ENCODE results near the gene PRAMEF20.

Gene PRAMEF20

DNA sequence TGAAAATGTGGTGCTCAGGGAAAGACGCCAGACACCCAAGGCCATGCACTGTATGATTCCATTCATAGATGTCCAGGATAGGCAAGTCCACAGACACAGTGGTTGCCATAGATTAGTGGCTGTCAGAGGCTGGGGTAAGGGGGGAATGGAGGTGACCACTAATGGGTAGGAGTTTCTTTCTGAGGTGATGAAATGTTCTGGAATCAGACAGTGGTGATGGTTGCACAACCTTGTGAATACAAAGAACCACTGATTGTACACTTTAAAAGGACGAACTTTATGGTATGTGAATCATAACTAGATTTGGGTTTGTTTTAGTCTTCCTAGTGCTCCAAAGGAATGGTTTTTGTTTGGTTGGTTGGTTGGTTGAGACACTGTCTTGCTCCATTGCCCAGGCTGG, 51.7 kb downstream of the PRAMEF20 start:
- in situ Hi-C loops (cut with MboI; ENCODE audit: low sequenced_read_pairs): no loop called here

DNA sequence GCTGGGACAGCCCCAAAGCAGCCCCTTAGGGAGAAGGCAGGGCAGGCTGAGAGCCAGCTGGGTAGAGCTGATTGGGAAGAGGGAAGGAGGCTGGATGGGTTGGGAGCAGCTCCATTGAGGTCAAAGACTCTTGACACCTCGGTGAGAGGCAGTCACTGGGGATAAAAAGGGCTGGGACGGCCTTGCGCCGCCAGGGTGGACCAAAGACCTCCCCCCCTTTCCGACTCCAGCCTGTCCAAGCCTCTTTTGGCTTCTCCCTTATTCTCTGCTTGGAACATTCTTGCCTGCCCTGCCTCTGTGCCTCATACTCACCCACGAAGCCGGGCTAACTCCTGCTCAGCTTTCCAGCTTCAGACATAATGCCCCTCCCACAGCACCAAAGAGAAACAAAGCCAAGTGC, 52.4 kb downstream of the PRAMEF20 start:
- in situ Hi-C loops (cut with MboI; ENCODE audit: low sequenced_read_pairs): no loop called here

DNA sequence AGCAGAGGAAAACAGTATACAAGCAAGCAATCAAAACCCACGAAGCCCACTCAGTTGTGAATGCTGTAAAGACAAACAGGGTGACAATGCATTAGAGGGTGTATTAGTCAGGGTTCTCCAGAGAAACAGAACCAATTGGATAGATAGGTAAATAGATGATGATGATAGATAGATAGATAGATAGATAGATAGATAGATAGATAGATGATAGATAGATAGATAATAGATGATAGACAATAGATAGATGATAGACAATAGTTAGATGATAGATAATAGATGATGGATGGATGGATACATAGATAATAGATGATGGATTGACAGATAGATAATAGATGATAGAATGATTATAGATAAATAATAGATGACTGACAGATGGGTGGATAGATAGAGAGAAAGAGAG, 55.3 kb downstream of the PRAMEF20 start:
- in situ Hi-C loops (cut with MboI; ENCODE audit: low sequenced_read_pairs): no loop called here

DNA sequence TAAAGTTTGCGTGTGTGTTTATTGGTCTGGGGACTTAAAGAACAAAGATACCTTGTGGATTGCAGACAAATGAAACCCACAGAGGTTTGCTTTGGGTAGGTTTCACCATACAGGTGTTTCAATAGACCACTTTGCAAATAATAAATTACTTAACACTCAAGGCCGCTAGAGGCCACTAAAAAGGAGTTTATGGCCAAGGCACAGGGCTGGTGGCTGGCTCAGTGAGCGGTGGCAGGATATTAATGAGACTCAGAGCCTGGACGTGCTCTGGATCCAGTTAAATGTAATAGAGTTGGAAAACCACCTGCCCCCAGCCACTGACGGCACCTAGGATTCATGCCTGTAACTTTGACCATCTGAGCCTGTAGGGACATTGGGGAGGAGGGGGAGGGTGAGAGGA, 59.1 kb downstream of the PRAMEF20 start:
- in situ Hi-C loops (cut with MboI; ENCODE audit: low sequenced_read_pairs): no loop called here
